ENCODE measurements around the gene GNG7.
"Not testable (repeated sequence)": the region's sequence is repeated elsewhere in the genome, so short reads cannot be mapped to it uniquely, and the experiment has no call there.

- TF ChIP-seq POLR2A (IDR thresholded peaks at IDR 0.05; ENCODE audit: low read depth, low read length); POLR2AphosphoS5 (IDR thresholded peaks at IDR 0.05; ENCODE audit: low read depth, low read length); TAF1 (IDR thresholded peaks at IDR 0.05; ENCODE audit: borderline replicate concordance, low read depth, low read length): not testable (repeated sequence)
Measured at GRCh38 chr19:2518856-2519255, 183.6 kb downstream of the GNG7 start.
